Gastroesophageal sphincter (tissue), 2 donors: Measurements from ENCODE around the gene CCL27.

Source experiments
- POLR2A ChIP-seq, 2 donors: fragments of 450-650 bp; IDR thresholded peaks; one replicate each; pipeline ENCODE4 v1.6.1; 2017; ENCODE audit warnings: antibody characterized with exemption in 2 of 2, mild to moderate bottlenecking in 2 of 2, moderate library complexity in 1 of 2
- POLR2AphosphoS5 ChIP-seq: sonication (generic); formaldehyde crosslinking; IDR thresholded peaks from one replicate; pipeline ENCODE4 v1.6.1; 2017; ENCODE audit warnings: antibody characterized with exemption

DNA sequence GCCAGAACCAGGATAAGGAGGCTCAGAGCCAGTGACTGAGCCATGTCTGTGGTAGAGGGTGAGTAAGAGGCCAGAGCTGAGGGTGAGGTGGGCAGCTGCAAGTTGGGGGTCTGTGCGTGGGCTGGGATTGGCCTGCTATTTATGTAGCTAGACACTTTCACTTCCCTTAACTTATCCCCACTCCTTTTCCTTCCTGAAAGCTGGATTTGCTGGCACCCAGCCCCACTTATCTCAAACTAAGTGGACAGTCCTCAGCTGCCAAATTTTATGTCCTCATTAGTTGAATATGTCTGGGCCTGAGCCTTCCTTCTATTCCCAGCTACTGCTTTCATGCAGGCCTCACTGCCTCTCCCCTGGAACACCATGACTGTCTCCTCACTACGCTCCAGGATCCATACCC is 47.6 kb upstream of the CCL27 start, which contains the start of gene CCL21:
- TF ChIP-seq POLR2AphosphoS5 (no peak), POLR2A (IDR thresholded peaks at IDR 0.05) (no peak)
